Small intestine (tissue), 7 donors: Measurements from ENCODE around the gene EPB42. TPM values are rescaled to one million over a fixed set of nuclear protein-coding genes. Genes with fewer than 3 reads are reported as not detected.
"Not testable (repeated sequence)": the region's sequence is repeated elsewhere in the genome, so short reads cannot be mapped to it uniquely, and the experiment has no call there.

Source experiments
- DNase-seq, 2 donors: peaks; one replicate each; pipeline versions ENCODE4 v3.0.0 to v3.0.0-alpha.2; 2013
- FAIRE-seq: peaks from 2 replicates; lab custom pipeline; 2012; peaks lifted over from hg19 to GRCh38; lab: Jason Lieb, UNC
- H3K27ac ChIP-seq, 3 donors: one replicate each; pipeline ENCODE4 v1.5.1; 2013; ENCODE audit warnings: low read length in 2 of 3, mild to moderate bottlenecking in 2 of 3, control low read depth in 1 of 3, inconsistent platforms in 1 of 3, low read depth in 1 of 3, moderate library complexity in 1 of 3
- H3K27me3 ChIP-seq, 3 donors: one replicate each; pipeline ENCODE4 v1.6.1; 2013; ENCODE audit warnings: low read length in 3 of 3, inconsistent platforms in 1 of 3; ENCODE audit not compliant: control insufficient read depth in 3 of 3, insufficient read depth in 3 of 3
- H3K36me3 ChIP-seq, 3 donors: one replicate each; pipeline ENCODE4 v1.6.1; 2013; ENCODE audit warnings: low read length in 3 of 3, inconsistent platforms in 1 of 3, low read depth in 1 of 3, mild to moderate bottlenecking in 1 of 3, moderate library complexity in 1 of 3; ENCODE audit not compliant: control insufficient read depth in 3 of 3, insufficient read depth in 2 of 3
- H3K4me1 ChIP-seq, 3 donors: one replicate each; pipeline ENCODE4 v1.6.1; 2013; ENCODE audit warnings: low read length in 2 of 3, inconsistent platforms in 1 of 3, low read depth in 1 of 3, mild to moderate bottlenecking in 1 of 3, moderate library complexity in 1 of 3; ENCODE audit not compliant: control insufficient read depth in 3 of 3, insufficient read depth in 2 of 3
- H3K4me3 ChIP-seq, 3 donors: one replicate each; pipeline ENCODE4 v1.5.1; 2013; ENCODE audit warnings: low read length in 3 of 3, control low read depth in 1 of 3, inconsistent platforms in 1 of 3, low read depth in 1 of 3, mild to moderate bottlenecking in 1 of 3, moderate library complexity in 1 of 3
- H3K9me3 ChIP-seq, 2 donors: one replicate each; pipeline ENCODE4 v1.6.1; 2013; ENCODE audit warnings: low read depth in 1 of 2, low read length in 1 of 2; ENCODE audit not compliant: control insufficient read depth in 2 of 2, insufficient read depth in 1 of 2
- WGBS, 3 donors: extraction: QIAGEN DNeasy Blood & Tissue Kit; methylation state at CpG; one replicate each; pipeline ENCODE4 v1.1.7; 2013; 5-methylcytosine and 5-hydroxymethylcytosine counted together
- polyA plus RNA-seq, 4 donors: library from polyadenylated mRNA; stranded (reverse) in 3 of 4; unstranded in 1 of 4; fragments of 200-250 nt in 3 of 4; fragments of 120-200 nt in 1 of 4; gene quantifications; one replicate each; pipeline versions ENCODE4 v1.2.1 to v1.2.3, GENCODE V29; 2013
- donor health status: healthy with polysubstance abuse.
- donor health status: control.
- donor health status: control.
- donor health status: Bipolar disorder and iron deficiency.
- donor health status: healthy.

Gene EPB42
- polyA plus RNA-seq, 4 donors: 0.34 TPM; not detected in 3

DNA sequence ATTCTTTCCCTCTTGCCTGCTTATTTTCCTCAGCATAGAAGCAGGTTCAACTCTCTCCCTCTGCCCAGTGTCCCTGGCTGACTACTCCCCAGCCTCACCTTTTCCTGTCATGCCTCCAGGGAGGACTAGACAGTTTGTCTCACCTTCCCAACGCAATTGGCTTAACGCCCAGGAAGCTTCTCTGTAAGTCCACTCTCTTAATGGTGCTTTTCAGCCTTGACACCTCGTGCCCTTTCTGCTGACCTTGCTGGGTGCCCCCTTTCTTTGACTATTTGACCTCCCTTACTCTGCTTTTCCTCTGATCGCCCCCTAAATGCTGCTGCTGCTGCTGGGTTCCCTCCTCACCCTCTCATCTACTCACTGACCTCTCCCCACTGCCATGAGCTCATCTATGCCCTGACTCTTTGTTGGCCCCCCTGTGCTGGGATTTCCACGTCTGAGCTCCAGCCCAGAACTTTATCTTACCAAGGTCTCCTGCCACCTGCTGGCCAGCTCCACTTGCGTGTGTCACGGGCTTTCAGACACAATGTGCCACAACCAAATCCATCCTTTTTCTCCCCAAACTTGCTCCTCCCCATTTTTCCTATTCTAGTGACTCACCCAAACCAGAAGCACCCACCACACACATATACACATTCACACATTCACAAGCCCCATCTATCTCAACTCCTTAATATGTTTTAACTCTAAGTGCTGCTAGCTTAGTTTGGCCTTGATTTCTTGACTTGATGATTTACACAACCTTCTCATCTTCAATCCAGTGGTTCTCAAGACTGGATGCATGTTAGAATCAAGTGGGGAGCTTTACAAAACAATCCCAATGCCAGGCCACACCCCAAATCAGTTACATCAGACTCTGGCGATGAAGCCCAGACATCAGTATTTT, 16.6 kb downstream of the EPB42 start:
- no peak overlapping the region for H3K4me3 ChIP-seq
- peaks cover 0 to 23% (median 0%) of the 10 kb centered on the region in 3 donors for H3K27me3 ChIP-seq
- H3K27ac ChIP-seq: no peak overlapping the region
- no peaks in the 10 kb centered on the region for H3K36me3 ChIP-seq
- no peak for FAIRE-seq
- peak; percentile 28 to 50 for DNase-seq
- no peaks in the 10 kb centered on the region for H3K9me3 ChIP-seq
- 32 to 37% (median 32%) methylated on average over 8 of the region's 8 CpGs for WGBS, 3 donors
- H3K4me1 ChIP-seq: no peaks in the 10 kb centered on the region

- no peaks in the 10 kb centered on the region for H3K4me1 ChIP-seq
- H3K27me3 ChIP-seq: no peaks in the 10 kb centered on the region
- peaks cover 0 to 6% of the 10 kb centered on the region in 2 donors for H3K9me3 ChIP-seq
- no peak for DNase-seq
- 69 to 84% (median 73%) methylated on average over 3 of the region's 3 CpGs for WGBS, 3 donors
- H3K36me3 ChIP-seq: peaks cover 3 to 4% (median 4%) of the 10 kb centered on the region in 3 donors
- no peak for FAIRE-seq
- no peak overlapping the region for H3K4me3 ChIP-seq
- no peak overlapping the region for H3K27ac ChIP-seq
These were observed 20.8 kb downstream of the EPB42 start for GRCh38 chr15:43199945-43200488.

GRCh38 chr15:43198992-43199391, 21.8 kb downstream of the EPB42 start:
- DNase-seq: no peak
- WGBS, 3 donors: 97 to 98% (median 98%) methylated on average over 3 of the region's 3 CpGs
- Histone ChIP-seq H3K4me3 (no peak overlapping the region), H3K27me3 (no peaks in the 10 kb centered on the region), H3K4me1 (no peaks in the 10 kb centered on the region), H3K27ac (no peak overlapping the region), H3K9me3 (peaks cover 0 to 6% of the 10 kb centered on the region in 2 donors), H3K36me3 (peaks cover 3 to 9% (median 9%) of the 10 kb centered on the region in 3 donors)
- no peak for FAIRE-seq

GRCh38 chr15:43198556-43198955, 22.3 kb downstream of the EPB42 start:
- not testable (repeated sequence) for FAIRE-seq, H3K27me3 ChIP-seq, H3K36me3 ChIP-seq, H3K4me1 ChIP-seq, H3K4me3 ChIP-seq, DNase-seq, H3K27ac ChIP-seq, H3K9me3 ChIP-seq
- 97 to 100% (median 99%) methylated on average over 4 of the region's 4 CpGs for whole genome bisulfite sequencing, 3 donors

- not testable (repeated sequence) for H3K4me1 ChIP-seq, H3K27me3 ChIP-seq, H3K9me3 ChIP-seq, H3K27ac ChIP-seq, DNase-seq, H3K4me3 ChIP-seq, FAIRE-seq
- WGBS, 3 donors: 89 to 97% (median 92%) methylated on average over 3 of the region's 3 CpGs
- H3K36me3 ChIP-seq: peaks cover 8 to 15% (median 12%) of the 10 kb centered on the region in 3 donors
These were observed 23.0 kb downstream of the EPB42 start for GRCh38 chr15:43197773-43198172.

- DNase-seq (no peak), FAIRE-seq (no peak)
- peaks cover 0 to 6% of the 10 kb centered on the region in 2 donors for H3K9me3 ChIP-seq
- WGBS, 3 donors: 91 to 94% (median 92%) methylated on average over 10 of the region's 10 CpGs
- no peak overlapping the region for H3K4me3 ChIP-seq
- no peaks in the 10 kb centered on the region for H3K4me1 ChIP-seq
- H3K27me3 ChIP-seq: no peaks in the 10 kb centered on the region
- peaks cover 8 to 21% (median 18%) of the 10 kb centered on the region in 3 donors for H3K36me3 ChIP-seq
- no peak overlapping the region for H3K27ac ChIP-seq
These were observed 23.9 kb downstream of the EPB42 start for GRCh38 chr15:43196760-43197548.

- FAIRE-seq (no peak), DNase-seq (no peak)
- H3K9me3 ChIP-seq: peaks cover 0 to 6% of the 10 kb centered on the region in 2 donors
- H3K4me1 ChIP-seq: no peaks in the 10 kb centered on the region
- no peak overlapping the region for H3K27ac ChIP-seq
- peaks cover 16 to 29% (median 26%) of the 10 kb centered on the region in 3 donors for H3K36me3 ChIP-seq
- no peaks in the 10 kb centered on the region for H3K27me3 ChIP-seq
- 90 to 95% (median 91%) methylated on average over 2 of the region's 2 CpGs for WGBS, 3 donors
- no peak overlapping the region for H3K4me3 ChIP-seq
These were observed 26.0 kb downstream of the EPB42 start for GRCh38 chr15:43194795-43195194.

DNA sequence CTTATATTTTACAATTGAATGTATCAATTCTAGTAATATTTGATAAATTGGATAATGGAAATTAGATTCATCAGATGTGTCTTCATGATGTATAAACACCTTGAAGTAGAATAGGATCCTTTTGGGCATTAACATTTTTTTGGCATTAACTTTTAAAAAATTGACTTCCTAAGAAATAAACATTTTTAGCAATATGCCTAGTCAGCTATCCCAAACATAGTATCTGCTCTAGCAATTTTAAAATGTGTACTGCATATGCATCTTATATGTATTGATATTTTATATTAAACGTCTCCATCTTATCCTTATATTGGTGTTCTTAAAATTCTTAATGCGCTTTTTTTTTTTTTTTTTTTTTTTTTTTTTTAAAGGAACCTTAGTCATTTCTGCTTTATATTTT, 27.1 kb downstream of the EPB42 start:
- H3K4me1 ChIP-seq: peaks cover 0 to 2% (median 0%) of the 10 kb centered on the region in 3 donors
- H3K27ac ChIP-seq: no peak overlapping the region
- H3K9me3 ChIP-seq: peaks cover 0 to 2% of the 10 kb centered on the region in 2 donors
- H3K36me3 ChIP-seq: peaks cover 19 to 29% (median 28%) of the 10 kb centered on the region in 3 donors
- no peaks in the 10 kb centered on the region for H3K27me3 ChIP-seq
- no peak overlapping the region for H3K4me3 ChIP-seq
- DNase-seq (no peak), FAIRE-seq (no peak)
- WGBS, 3 donors: 88 to 98% (median 94%) methylated on average over 2 of the region's 2 CpGs
